Ovary (tissue), 9 donors: Measurements from ENCODE around the gene COX11. TPM values are rescaled to one million over a fixed set of nuclear protein-coding genes. Genes with fewer than 3 reads are reported as not detected.

Experiments
- DNase-seq, 5 donors: peaks; one replicate each; pipeline ENCODE4 v3.0.0-alpha.2; 2019 to 2020
- H3K27ac ChIP-seq, 2 donors: fragments of 200-600 bp; one replicate each; pipeline versions ENCODE4 v1.5.1 to v1.8.0; 2019 to 2022
- H3K27me3 ChIP-seq: fragments of 200-600 bp; one replicate; pipeline ENCODE4 v1.8.0; 2022
- H3K36me3 ChIP-seq: fragments of 200-600 bp; sonication (generic); one replicate; pipeline ENCODE4 v1.5.1; 2019
- H3K4me1 ChIP-seq: one replicate; pipeline ENCODE4 v1.8.1; 2013; ENCODE audit warnings: mild to moderate bottlenecking, moderate library complexity; ENCODE audit not compliant: insufficient read depth
- H3K4me3 ChIP-seq: fragments of 200-600 bp; sonication (generic); one replicate; pipeline ENCODE4 v1.5.1; 2017
- H3K9me3 ChIP-seq, 2 donors: fragments of 200-600 bp in 1 of 2; sonication (generic) in 1 of 2; one replicate each; pipeline versions ENCODE4 v1.5.1 to v1.8.1; 2013 to 2019; ENCODE audit warnings: mild to moderate bottlenecking in 1 of 2, moderate library complexity in 1 of 2
- CTCF ChIP-seq, 3 donors: fragments of 450-650 bp in 2 of 3; fragments of 200-600 bp in 1 of 3; IDR thresholded peaks; one replicate each; pipeline versions ENCODE4 v1.5.1 to v1.8.0; 2016 to 2022; ENCODE audit warnings: antibody characterized with exemption in 3 of 3, mild to moderate bottlenecking in 1 of 3
- EP300 ChIP-seq: sonication (generic); formaldehyde crosslinking; IDR thresholded peaks from one replicate; pipeline ENCODE4 v1.6.1; 2017; ENCODE audit warnings: antibody characterized with exemption
- POLR2A ChIP-seq: fragments of 450-650 bp; IDR thresholded peaks from one replicate; pipeline ENCODE4 v1.6.1; 2017; ENCODE audit warnings: antibody characterized with exemption, mild to moderate bottlenecking, moderate library complexity
- WGBS, 3 donors: extraction: QIAGEN DNeasy Blood & Tissue Kit in 1 of 3; methylation state at CpG; one replicate each; pipeline versions ENCODE4 v1.1.5 to v1.1.7; 2013 to 2017; 5-methylcytosine and 5-hydroxymethylcytosine counted together
- intact Hi-C, 4 donors: fragments of 100-400 bp; cut with DNase I; formaldehyde crosslinking; loops; one replicate each; pipeline versions ENCODE4 v1.11.0 to v1.15.1; 2022 to 2023
- polyA plus RNA-seq, 2 donors: library from polyadenylated mRNA; stranded (reverse); fragments of 200-250 nt in 1 of 2; fragments of 350-450 nt in 1 of 2; fragmentation: Illumina TruSeq in 1 of 2; extraction: RNeasy Lipid Tissue Mini Kit (QIAGEN cat#74804) in 1 of 2; gene quantifications; one replicate each; pipeline ENCODE4 v1.2.3, GENCODE V29; 2013 to 2014
- total RNA-seq, 7 donors: library from RNA; depleted of rRNA in 2 of 7; stranded (reverse); fragments of >200 nt in 2 of 7; fragmentation: NEBNext Ultra II Directional in 3 of 7; extraction: Animal tissue kit (Norgen Biotek cat#: 25700) in 3 of 7; gene quantifications; one replicate each; pipeline versions ENCODE4 v1.1.0 to v1.2.4, GENCODE V29; 2016 to 2023
- donor health status: DM: no; HTN: no; CAD: no; lungs with moderate emphysema.
- donor health status: DM: no; HTN: no; CAD: no.
- donor health status: Bipolar disorder and iron deficiency.
- donor health status: DM: yes; HTN: yes; CAD: no.
- donor health status: DM: no; HTN: no; CAD: no.
- donor health status: DM: yes; HTN: yes; CAD: no.

Gene COX11
- total and polyA plus RNA-seq, 9 donors, result 35.1 to 74.0 (median 51.9) TPM

GRCh38 chr17:54927525-54927924, 40.9 kb downstream of the COX11 start:
- TF ChIP-seq CTCF (IDR thresholded peaks at IDR 0.05) (no peak), EP300 (no peak), POLR2A (no peak)
- H3K4me3 ChIP-seq, result no peak overlapping the region
- WGBS, 3 donors, result 58 to 72% (median 60%) methylated on average over 3 of the region's 3 CpGs
- no peaks in the 10 kb centered on the region for H3K27me3 ChIP-seq
- no peak overlapping the region for H3K27ac ChIP-seq
- DNase-seq, result no peak
- no peaks in the 10 kb centered on the region for H3K36me3 ChIP-seq
- intact Hi-C loops, result no loop called here
- H3K4me1 ChIP-seq, result no peaks in the 10 kb centered on the region
- no peaks in the 10 kb centered on the region for H3K9me3 ChIP-seq

- intact Hi-C loops, result no loop called here
- 91 to 98% (median 93%) methylated on average over 5 of the region's 5 CpGs for WGBS, 3 donors
- no peak for TF ChIP-seq POLR2A
- TF ChIP-seq EP300, result no peak
- TF ChIP-seq CTCF (IDR thresholded peaks at IDR 0.05), result no peak
Measured at GRCh38 chr17:54924405-54924804, 44.0 kb downstream of the COX11 start.

GRCh38 chr17:54920819-54921218, 47.6 kb downstream of the COX11 start:
- no peak for DNase-seq
- Histone ChIP-seq H3K27ac (no peak overlapping the region), H3K4me3 (no peak overlapping the region), H3K36me3 (no peaks in the 10 kb centered on the region), H3K4me1 (no peaks in the 10 kb centered on the region), H3K27me3 (no peaks in the 10 kb centered on the region), H3K9me3 (no peaks in the 10 kb centered on the region)
- TF ChIP-seq POLR2A (no peak), EP300 (no peak), CTCF (IDR thresholded peaks at IDR 0.05) (no peak)
- intact Hi-C loops, result no loop called here
- 75 to 91% (median 83%) methylated on average over 6 of the region's 6 CpGs for WGBS, 3 donors

More at GRCh38 chr17:54924405-54924804, 44.0 kb downstream of the COX11 start:
- Histone ChIP-seq H3K4me1 (no peaks in the 10 kb centered on the region), H3K27me3 (no peaks in the 10 kb centered on the region), H3K9me3 (no peaks in the 10 kb centered on the region), H3K4me3 (no peak overlapping the region), H3K36me3 (no peaks in the 10 kb centered on the region), H3K27ac (no peak overlapping the region)
- no peak for DNase-seq

GRCh38 chr17:54919425-54919824, 49.0 kb downstream of the COX11 start:
- no peaks in the 10 kb centered on the region for H3K4me1 ChIP-seq
- H3K27me3 ChIP-seq, result no peaks in the 10 kb centered on the region
- H3K4me3 ChIP-seq, result no peak overlapping the region
- H3K27ac ChIP-seq, result no peak overlapping the region
- no peak for TF ChIP-seq CTCF (IDR thresholded peaks at IDR 0.05)
- TF ChIP-seq POLR2A, result no peak
- TF ChIP-seq EP300, result no peak
- DNase-seq, result no peak
- H3K9me3 ChIP-seq, result no peaks in the 10 kb centered on the region
- intact Hi-C loops, result no loop called here
- H3K36me3 ChIP-seq, result no peaks in the 10 kb centered on the region

GRCh38 chr17:54916721-54917120, 51.7 kb downstream of the COX11 start:
- Histone ChIP-seq H3K9me3 (no peaks in the 10 kb centered on the region), H3K27me3 (no peaks in the 10 kb centered on the region), H3K36me3 (no peaks in the 10 kb centered on the region), H3K27ac (no peak overlapping the region), H3K4me1 (no peaks in the 10 kb centered on the region), H3K4me3 (no peak overlapping the region)
- WGBS, 3 donors, result 81 to 87% (median 83%) methylated on average over 2 of the region's 2 CpGs
- intact Hi-C loops, result no loop called here
- no peak for DNase-seq
- no peak for TF ChIP-seq CTCF (IDR thresholded peaks at IDR 0.05)
- no peak for TF ChIP-seq EP300
- no peak for TF ChIP-seq POLR2A
